Ectodermal cell (in vitro differentiated cells): Measurements from ENCODE around the gene GTF2I.
"Not testable (repeated sequence)": the region's sequence is repeated elsewhere in the genome, so short reads cannot be mapped to it uniquely, and the experiment has no call there.

Experiments used
- H3K27ac ChIP-seq: 2 replicates; pipeline ENCODE4 v1.7.0; 2013; ENCODE audit warnings: mild to moderate bottlenecking, low read depth, low read length; ENCODE audit not compliant: insufficient read depth, poor library complexity, severe bottlenecking
- H3K27me3 ChIP-seq: 2 replicates; pipeline ENCODE4 v1.7.0; 2013; ENCODE audit warnings: mild to moderate bottlenecking, low read length; ENCODE audit not compliant: insufficient read depth, control insufficient read depth, poor library complexity, severe bottlenecking
- H3K36me3 ChIP-seq: one replicate; pipeline ENCODE4 v1.7.0; 2013; ENCODE audit warnings: low read length; ENCODE audit not compliant: control insufficient read depth, insufficient read depth
- H3K4me1 ChIP-seq: one replicate; pipeline ENCODE4 v1.7.0; 2013; ENCODE audit warnings: low read length; ENCODE audit not compliant: control insufficient read depth, insufficient read depth
- H3K4me3 ChIP-seq: 2 replicates; pipeline ENCODE4 v1.7.0; 2013; ENCODE audit warnings: low read depth, low read length, control low read depth; ENCODE audit not compliant: insufficient read depth
- H3K9me3 ChIP-seq: 2 replicates; pipeline ENCODE4 v1.7.0; 2013; ENCODE audit warnings: mild to moderate bottlenecking, low read length, moderate library complexity; ENCODE audit not compliant: control insufficient read depth
- WGBS, 2 experiments: methylation state at CpG; one replicate each; pipeline ENCODE4 v1.1.7; 2013; ENCODE audit warnings: missing lambda C conversion rate in 2 of 2; 5-methylcytosine and 5-hydroxymethylcytosine counted together

Gene GTF2I

DNA sequence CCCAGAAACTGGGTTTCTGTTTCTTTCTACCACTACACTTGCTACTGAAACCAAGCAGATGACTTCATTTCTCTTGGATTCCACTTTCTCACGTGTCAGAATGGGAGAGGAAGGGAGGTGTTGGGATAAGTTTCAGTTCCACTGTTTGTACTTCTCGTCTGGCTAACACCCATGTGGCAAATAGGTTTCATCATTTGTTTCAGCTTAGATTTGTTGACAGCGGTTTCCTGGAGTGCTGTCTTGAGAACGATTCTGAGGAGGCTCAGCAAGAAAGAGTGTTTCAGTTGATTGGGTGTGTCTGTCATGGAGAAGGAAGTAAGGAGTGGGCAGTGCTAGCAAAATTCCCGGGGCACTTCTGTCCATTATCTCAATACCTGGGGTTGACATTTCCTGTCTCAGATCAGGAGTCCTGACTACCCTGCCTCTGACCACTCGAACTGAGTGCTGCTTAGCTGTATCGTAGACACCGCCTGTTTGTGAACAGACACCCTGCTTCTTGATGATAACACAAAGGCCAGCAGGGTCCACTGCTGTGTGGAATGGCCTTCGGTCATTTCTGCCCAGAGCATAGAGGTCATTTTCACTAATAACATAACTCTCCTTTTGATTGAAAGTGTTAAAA lies 86.5 kb downstream of the GTF2I start:
- H3K27ac ChIP-seq, H3K27me3 ChIP-seq, H3K36me3 ChIP-seq, H3K9me3 ChIP-seq, H3K4me3 ChIP-seq, H3K4me1 ChIP-seq: not testable (repeated sequence)
- WGBS, 2 experiments, result no CpG with 5 or more reads among the region's 9 CpGs

DNA sequence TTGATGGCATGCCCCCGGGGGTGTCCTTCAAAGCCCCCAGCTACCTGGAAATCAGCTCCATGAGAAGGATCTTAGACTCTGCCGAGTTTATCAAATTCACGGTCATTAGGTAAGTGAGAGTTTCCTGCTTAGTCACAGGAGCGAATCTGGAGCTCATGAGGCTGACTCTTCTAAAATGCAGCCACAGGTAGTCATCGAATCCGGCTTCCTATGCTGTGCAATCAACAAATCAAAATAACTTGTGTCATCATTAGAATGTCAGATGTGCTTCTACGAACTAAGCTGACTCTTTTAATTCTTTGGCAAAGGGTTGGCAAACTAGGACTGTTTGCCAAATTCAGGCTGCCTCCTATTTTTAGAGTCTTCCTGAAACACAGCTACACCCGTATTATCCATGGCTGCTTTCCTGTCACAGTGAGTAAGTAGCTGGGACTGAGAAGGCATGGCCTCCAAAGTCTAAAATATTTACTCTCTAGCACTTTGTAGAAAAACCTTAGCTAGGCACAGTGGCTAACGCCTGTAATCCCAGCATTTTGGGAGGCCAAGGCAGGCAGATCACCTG lies 96.5 kb downstream of the GTF2I start:
- H3K9me3 ChIP-seq, H3K4me1 ChIP-seq, H3K27ac ChIP-seq, H3K4me3 ChIP-seq, H3K36me3 ChIP-seq, H3K27me3 ChIP-seq: not testable (repeated sequence)
- no CpG with 5 or more reads among the region's 9 CpGs for WGBS, 2 experiments

- WGBS, 2 experiments, result 98% methylated on average over 5 of the region's 5 CpGs; no CpG with 5 or more reads in 1 of the 2 experiments
- H3K27ac ChIP-seq, H3K4me1 ChIP-seq, H3K9me3 ChIP-seq, H3K4me3 ChIP-seq, H3K36me3 ChIP-seq, H3K27me3 ChIP-seq: not testable (repeated sequence)
Observed at GRCh38 chr7:74756673-74757072, 99.2 kb downstream of the GTF2I start.

GRCh38 chr7:74758268-74758667 lies 100.8 kb downstream of the GTF2I start:
- not testable (repeated sequence) for H3K36me3 ChIP-seq, H3K4me3 ChIP-seq, H3K27me3 ChIP-seq, H3K27ac ChIP-seq, H3K4me1 ChIP-seq, H3K9me3 ChIP-seq
- WGBS, 2 experiments, result no CpG with 5 or more reads among the region's 7 CpGs

GRCh38 chr7:74758982-74759381 lies 101.5 kb downstream of the GTF2I start:
- not testable (repeated sequence) for H3K27ac ChIP-seq, H3K4me3 ChIP-seq, H3K36me3 ChIP-seq, H3K4me1 ChIP-seq, H3K9me3 ChIP-seq, H3K27me3 ChIP-seq
- WGBS, 2 experiments, result no CpG with 5 or more reads among the region's 3 CpGs

- H3K27me3 ChIP-seq, H3K9me3 ChIP-seq, H3K36me3 ChIP-seq, H3K4me3 ChIP-seq, H3K27ac ChIP-seq, H3K4me1 ChIP-seq: not testable (repeated sequence)
- no CpG with 5 or more reads among the region's 17 CpGs for WGBS, 2 experiments
Observed at GRCh38 chr7:74765205-74765918, 107.8 kb downstream of the GTF2I start.

GRCh38 chr7:74766509-74766908 lies 109.0 kb downstream of the GTF2I start:
- H3K27ac ChIP-seq, H3K9me3 ChIP-seq, H3K4me1 ChIP-seq, H3K27me3 ChIP-seq, H3K4me3 ChIP-seq, H3K36me3 ChIP-seq: not testable (repeated sequence)
- no CpG with 5 or more reads among the region's 7 CpGs for WGBS, 2 experiments

- not testable (repeated sequence) for H3K27ac ChIP-seq, H3K9me3 ChIP-seq, H3K4me1 ChIP-seq, H3K36me3 ChIP-seq, H3K4me3 ChIP-seq, H3K27me3 ChIP-seq
- 88 to 93% methylated on average over 8 of the region's 10 CpGs for WGBS, 2 experiments
Observed at GRCh38 chr7:74766991-74767390, 109.5 kb downstream of the GTF2I start.

DNA sequence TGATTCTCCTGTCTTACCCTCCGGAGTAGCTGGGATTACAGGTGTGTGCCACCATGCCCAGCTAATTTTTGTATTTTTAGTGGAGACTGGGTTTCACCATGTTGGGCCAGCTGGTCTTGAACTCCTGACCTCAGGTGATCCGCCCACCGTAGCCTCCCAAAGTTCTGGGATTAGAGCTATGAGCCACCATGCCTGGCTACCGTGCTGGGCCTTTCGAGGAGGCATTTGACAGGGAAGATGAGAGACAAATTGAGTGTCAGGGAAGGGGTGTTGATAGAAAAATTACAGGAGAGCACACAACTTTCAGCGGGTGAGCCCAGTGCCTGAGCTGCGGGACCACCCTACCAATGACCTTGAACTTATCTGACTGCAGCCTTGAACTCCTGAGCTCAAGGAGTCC lies 112.5 kb downstream of the GTF2I start:
- H3K36me3 ChIP-seq, H3K27ac ChIP-seq, H3K4me3 ChIP-seq, H3K4me1 ChIP-seq, H3K9me3 ChIP-seq, H3K27me3 ChIP-seq: not testable (repeated sequence)
- WGBS, 2 experiments, result 94 to 96% methylated on average over 4 of the region's 7 CpGs

- H3K27ac ChIP-seq, H3K4me1 ChIP-seq, H3K4me3 ChIP-seq, H3K36me3 ChIP-seq, H3K27me3 ChIP-seq, H3K9me3 ChIP-seq: not testable (repeated sequence)
- WGBS, 2 experiments, result 85 to 89% methylated on average over 6 of the region's 6 CpGs
Observed at GRCh38 chr7:74772093-74772492, 114.6 kb downstream of the GTF2I start.
